ENCODE results near the gene SV2C.

The SV2C gene

DNA sequence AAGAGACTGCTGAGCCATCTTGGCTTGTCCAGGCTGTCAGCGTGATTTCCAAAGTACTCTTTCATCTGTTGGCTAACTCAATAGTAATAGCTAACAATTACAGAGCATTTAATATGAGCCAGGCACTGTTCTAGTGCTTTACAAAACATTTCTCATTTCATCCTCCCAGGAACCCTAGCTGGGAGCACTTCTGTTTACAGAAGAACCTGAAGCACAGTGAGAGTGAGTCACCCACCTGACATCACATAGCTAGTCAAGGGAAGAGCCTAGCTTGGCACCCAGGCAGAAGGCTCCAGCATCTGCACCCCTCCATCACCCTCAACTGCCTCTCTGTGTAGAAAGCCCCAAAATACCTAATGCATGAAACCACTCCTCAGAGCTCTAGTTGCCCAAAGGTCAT lies 262.4 kb downstream of the SV2C start:
- no peak overlapping the region for H3K27ac ChIP-seq
- TF ChIP-seq, protein P1, sequence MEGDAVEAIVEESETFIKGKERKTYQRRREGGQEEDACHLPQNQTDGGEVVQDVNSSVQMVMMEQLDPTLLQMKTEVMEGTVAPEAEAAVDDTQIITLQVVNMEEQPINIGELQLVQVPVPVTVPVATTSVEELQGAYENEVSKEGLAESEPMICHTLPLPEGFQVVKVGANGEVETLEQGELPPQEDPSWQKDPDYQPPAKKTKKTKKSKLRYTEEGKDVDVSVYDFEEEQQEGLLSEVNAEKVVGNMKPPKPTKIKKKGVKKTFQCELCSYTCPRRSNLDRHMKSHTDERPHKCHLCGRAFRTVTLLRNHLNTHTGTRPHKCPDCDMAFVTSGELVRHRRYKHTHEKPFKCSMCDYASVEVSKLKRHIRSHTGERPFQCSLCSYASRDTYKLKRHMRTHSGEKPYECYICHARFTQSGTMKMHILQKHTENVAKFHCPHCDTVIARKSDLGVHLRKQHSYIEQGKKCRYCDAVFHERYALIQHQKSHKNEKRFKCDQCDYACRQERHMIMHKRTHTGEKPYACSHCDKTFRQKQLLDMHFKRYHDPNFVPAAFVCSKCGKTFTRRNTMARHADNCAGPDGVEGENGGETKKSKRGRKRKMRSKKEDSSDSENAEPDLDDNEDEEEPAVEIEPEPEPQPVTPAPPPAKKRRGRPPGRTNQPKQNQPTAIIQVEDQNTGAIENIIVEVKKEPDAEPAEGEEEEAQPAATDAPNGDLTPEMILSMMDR (conservative IDR thresholded peaks at IDR 0.05): no peak
- TF ChIP-seq ZFX (IDR thresholded peaks at IDR 0.05): no peak

DNA sequence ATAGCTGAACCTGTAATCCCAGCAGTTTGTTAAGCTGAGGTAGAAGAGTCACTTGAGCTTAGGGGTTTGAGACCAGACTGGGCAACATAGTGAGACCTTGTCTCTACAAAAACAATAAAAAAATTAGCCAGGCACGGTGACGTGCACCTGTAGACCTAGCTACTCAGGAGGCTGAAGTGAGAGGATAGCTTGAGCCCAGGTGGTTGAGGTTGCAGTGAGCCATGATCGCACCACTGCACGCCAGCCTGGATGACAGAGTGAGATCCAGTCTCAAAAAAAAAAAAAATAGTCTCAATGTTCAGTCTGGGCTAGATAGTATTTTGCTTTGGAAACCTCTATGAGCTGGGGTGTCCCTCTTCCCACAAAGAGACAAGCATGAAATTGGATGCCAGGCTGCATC lies 268.0 kb downstream of the SV2C start:
- H3K27ac ChIP-seq: no peak overlapping the region
- TF ChIP-seq, protein P1 (conservative IDR thresholded peaks at IDR 0.05): no peak
- no peak for TF ChIP-seq ZFX (IDR thresholded peaks at IDR 0.05)

DNA sequence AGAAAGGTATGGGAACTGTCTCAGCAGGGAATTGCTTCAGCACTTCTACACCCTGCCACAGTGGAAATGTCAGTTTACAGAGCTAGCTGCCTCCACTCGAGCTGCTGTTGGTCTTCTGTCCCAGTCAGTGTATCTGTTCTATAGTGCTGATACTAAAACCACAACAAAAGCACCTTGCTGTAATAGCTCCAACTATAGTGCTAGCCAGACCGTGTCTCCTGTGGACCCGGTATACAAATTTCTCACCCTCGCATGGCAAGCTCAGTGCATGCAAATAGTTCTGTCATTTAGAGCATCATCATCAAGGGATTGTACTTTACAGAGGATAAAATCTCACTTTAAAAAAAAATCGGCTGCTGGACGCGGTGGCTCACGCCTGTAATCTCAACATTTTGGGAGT lies 268.4 kb downstream of the SV2C start:
- no peak overlapping the region for H3K27ac ChIP-seq
- TF ChIP-seq, protein P1 (conservative IDR thresholded peaks at IDR 0.05): no peak
- TF ChIP-seq ZFX (IDR thresholded peaks at IDR 0.05): no peak

DNA sequence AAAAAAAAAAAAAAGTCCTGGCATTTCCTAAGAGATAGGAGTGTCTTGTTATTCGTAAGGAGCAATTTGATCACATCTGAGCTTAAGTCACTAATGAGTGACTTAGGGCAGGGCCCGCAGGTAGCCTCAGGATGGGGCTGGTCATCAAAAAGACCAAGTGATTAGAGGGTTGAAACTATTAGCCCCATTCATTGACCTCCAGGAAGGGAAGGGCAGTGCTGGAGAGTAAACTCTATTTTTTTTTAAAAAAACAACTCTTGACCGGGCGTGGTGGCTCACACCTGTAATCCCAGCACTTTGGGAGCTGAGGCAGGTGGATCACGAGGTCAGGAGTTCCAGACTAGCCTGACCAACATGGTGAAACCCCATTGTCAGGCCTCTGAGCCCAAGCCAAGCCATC lies 273.7 kb downstream of the SV2C start:
- no peak overlapping the region for H3K27ac ChIP-seq
- TF ChIP-seq ZFX (IDR thresholded peaks at IDR 0.05): no peak
- TF ChIP-seq, protein P1 (conservative IDR thresholded peaks at IDR 0.05): no peak

DNA sequence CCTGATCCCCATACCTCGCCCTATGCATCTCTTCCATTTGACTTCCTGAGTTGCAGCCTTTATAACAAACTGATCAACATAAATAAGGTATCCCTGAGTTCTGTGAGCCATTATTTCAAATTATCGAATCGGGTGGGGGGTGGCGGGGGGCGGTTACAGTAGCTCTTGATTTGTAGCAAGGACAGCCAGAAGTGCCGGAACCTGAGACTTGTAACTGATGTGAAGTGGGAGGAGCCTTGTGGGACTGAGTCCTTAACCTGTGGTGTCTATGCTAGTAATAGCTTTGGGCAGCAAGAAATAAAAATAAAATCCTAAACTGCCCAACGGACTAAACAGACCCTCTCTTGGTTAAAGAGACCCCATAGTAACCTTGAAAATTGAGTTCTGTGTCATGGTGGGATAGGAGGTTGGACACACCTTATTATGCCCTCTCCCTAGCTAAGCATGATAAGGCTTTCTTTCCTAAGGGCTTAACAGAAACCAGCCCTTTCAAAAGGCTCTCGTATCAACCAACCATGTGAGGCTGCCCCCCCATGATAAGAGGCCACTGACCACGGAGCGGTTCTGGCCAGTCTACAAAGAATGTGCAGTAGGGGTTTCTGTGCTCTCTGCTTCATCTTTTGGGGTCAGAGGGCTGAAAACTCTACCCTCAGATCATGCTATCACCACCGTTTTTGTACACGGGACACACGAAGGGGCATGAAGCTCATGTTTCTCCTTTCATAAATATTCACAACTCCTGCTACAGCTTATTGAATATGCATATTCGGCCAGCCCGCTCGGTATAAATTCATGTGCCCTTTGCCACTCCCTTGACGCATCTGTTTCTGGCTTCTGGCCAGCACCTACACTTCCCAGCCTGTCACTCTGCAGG lies 280.4 kb downstream of the SV2C start:
- no peak for TF ChIP-seq ZFX (IDR thresholded peaks at IDR 0.05)
- TF ChIP-seq, protein P1 (conservative IDR thresholded peaks at IDR 0.05): no peak
- H3K27ac ChIP-seq: no peak overlapping the region

DNA sequence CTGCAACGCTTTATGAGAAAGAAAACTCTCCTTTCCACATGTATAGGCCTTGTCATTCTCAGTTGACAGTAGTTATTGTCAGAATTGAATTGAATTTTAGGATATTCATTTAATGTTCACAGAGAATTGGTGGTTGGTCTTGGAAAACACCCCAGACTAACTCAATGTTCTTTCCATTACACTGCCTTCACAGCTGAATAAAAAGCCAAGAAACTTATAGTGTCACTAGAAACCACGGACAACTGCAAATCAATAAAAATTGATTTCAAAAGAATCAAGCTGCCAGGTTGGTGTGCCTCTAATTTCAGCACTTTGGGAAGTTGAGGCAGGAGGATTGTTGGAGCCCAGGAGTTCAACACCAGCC lies 281.0 kb downstream of the SV2C start:
- no peak overlapping the region for H3K27ac ChIP-seq
- TF ChIP-seq, protein P1 (conservative IDR thresholded peaks at IDR 0.05): no peak
- no peak for TF ChIP-seq ZFX (IDR thresholded peaks at IDR 0.05)

DNA sequence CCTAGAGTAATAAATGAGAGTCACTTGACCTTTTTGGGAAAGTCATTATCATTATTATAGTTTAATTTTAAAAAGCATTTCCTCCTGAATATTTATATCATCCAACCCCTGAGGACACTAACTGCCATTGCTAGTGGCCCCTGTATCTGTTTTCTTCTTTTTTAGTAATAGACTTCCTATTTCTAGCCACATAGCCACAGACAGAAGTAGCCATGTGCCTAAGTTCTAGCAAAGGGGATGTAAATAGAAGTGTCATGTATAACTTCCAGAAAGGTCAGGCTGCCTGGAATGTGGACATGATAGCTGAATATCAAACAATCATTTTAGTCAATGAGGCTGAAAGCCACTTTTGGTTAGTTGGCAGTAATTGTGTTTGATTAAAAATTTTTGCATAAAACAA lies 282.4 kb downstream of the SV2C start:
- no peak overlapping the region for H3K27ac ChIP-seq
- TF ChIP-seq ZFX (IDR thresholded peaks at IDR 0.05): no peak
- TF ChIP-seq, protein P1 (conservative IDR thresholded peaks at IDR 0.05): no peak
